ENCODE data around the gene FASTKD1. TPM values are rescaled to one million over a fixed set of nuclear protein-coding genes. Genes with fewer than 3 reads are reported as not detected.

FASTKD1 gene
- total RNA-seq, 1 experiment from 2014 or later, result 5.1 TPM

GRCh38 chr2:169509955-169510354, 63.7 kb downstream of the FASTKD1 start:
- DNase-seq (ENCODE audit: low spot score), result no peak

DNA sequence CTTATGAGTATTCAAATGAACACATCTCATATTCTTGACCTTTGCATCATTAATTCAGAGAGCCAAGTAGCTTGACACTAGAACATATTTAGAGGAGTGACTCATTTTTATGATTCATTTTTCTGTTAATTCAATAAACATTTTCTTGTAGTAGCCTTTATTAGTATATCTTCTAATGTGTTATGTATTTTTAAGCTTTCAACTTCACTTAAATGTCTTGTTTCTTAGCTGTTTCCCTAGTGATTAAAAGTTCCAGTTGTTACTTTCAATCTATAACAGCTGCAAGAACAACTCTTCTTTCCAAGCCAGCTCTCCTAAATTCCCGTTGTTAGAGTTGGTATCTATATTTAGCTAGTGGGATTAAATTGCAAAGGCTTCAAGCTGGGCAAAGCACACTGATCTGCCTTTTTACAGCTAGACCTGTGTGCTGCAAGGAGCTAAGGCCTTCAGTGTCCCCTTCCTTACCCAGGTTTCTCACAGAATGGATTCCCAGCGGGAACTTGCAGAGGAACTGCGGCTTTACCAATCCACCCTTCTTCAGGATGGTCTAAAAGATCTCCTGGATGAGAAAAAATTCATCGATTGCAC, 64.3 kb downstream of the FASTKD1 start, which contains the start of gene KLHL41:
Gene KLHL41 (plus strand): TSS at position 405 of the 588 bp plus-strand sequence. CDS start 77 bp downstream, at position 482.
- no peak for DNase-seq (ENCODE audit: low spot score)

GRCh38 chr2:169507698-169508097, 66.0 kb downstream of the FASTKD1 start:
- DNase-seq (ENCODE audit: low spot score), result peak; percentile 64

DNA sequence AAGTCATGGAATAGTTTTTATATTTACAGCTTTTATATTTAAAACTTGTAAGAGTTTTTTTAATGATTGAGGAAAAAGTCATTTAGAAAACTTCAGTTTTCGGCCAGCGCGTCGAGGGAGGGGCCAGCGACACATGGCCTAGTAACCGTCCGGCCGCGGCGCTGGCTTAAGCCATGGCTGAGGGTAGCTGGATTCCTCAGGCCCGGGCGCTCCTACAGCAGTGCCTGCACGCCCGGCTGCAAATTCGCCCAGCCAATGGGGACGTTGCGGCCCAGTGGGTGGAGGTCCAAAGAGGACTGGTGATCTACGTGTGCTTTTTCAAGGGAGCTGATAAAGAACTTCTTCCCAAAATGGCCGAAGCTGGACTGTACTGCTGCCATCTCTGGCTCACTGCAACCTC, 69.0 kb downstream of the FASTKD1 start:
- no peak for DNase-seq (ENCODE audit: low spot score)

DNA sequence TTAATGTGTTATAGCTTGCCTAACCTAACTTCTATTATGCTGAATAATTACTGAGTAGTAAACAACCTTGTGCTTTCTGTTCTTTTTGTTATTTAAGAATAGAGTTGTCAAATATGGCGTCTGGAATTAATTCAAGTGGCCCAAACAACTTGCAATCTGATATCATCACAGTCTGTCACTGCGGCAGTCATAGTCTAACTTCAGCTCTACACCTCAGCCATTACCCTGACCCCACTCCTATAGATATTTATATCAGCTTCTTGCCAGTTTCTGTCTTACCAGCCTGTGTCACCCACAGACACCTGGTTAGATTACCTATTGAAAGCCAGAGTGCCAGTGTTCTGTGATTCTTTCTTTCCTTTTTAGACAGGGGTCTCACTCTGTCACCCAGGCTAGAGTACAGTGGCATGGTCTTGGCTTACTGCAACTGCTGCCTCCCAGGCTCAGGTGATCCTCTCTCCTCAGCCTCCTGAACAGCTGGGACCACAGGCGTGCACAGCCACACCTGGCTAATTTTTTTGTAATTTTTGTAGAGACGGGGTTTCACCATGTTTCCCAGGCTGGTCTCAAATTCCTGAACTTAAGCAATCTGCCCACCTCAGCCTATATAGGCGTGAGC, 78.2 kb downstream of the FASTKD1 start:
- DNase-seq (ENCODE audit: low spot score), result no peak

DNA sequence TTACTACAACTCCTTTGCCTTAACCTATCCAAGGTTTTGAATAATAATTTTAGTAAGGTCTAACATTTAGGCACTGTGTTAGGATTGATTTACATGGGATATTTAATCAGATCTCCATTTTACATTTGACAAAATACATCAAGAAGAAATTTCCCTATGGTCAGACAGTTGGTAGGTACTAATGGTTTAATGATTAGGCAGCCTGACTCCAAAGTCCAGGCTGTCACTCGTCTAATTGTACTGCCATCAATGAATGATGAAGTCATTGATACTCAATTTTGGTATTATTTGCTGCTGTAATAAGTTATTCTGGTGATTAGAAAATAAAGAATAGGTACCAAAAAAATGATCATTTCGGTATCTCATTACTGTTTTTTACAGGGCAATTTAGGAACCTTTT, 80.3 kb downstream of the FASTKD1 start:
- no peak for DNase-seq (ENCODE audit: low spot score)

- no peak for DNase-seq (ENCODE audit: low spot score)
Observed at GRCh38 chr2:169491378-169491777, 82.3 kb downstream of the FASTKD1 start.

DNA sequence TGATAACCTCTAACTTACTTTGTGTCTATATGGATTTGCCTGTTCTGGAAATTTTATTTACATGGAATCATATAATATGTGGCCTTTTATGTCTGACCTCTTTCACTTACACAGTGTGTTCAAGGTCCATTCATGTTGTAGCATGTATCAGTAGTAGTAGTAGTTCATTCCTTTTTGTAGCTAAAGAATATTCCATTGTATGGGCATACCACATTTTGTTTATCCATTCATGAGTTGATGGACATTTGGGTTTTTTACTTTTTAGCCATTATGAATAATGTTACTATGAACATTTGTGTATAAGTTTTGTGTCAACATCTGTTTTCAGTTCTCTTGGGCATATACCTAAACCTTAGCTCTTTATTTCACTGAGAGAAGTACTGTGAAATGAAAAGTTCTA, 82.8 kb downstream of the FASTKD1 start:
- no peak for DNase-seq (ENCODE audit: low spot score)

DNA sequence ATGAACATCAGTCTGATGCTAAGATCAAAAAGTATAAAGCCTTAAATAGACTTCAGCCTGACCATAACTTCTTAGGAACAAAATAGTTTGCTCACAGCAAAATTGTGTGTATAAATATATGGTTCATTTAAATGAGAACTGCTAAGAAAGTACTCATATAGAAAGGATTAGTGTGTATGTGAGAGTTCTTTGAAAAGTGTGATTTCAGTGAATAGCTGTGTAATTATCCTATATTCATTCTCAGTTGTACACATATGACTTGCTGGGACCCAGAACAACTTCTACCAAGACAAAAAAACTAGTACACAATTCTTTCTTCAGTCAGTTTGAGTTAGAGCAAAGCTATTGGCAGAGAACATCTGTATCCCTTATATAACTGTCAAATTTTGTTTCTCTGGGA, 87.2 kb downstream of the FASTKD1 start:
- DNase-seq (ENCODE audit: low spot score), result no peak

DNA sequence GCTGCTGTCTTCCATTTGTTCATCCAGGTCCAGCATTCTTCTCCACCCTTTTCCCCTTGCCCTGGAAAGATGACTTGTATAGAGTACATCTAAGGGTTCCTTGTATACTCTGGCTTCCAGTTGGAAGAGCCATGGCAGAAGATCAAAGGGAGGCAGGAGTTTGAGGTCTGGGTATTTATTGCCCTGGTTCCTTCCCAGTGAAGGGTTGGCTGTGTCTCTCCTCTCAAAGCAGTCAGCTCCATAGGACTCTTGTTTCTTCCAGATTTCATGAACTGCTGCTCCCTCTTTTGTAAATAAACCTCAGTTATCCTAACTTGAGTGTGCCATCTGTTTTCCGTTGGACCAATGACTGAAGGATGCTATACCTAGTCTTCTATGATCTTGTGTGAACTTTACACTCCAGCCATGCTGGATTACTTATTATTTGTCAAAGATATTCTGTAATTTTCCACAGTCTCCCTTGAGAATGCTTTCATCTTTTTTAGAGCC, 88.0 kb downstream of the FASTKD1 start:
- no peak for DNase-seq (ENCODE audit: low spot score)

DNA sequence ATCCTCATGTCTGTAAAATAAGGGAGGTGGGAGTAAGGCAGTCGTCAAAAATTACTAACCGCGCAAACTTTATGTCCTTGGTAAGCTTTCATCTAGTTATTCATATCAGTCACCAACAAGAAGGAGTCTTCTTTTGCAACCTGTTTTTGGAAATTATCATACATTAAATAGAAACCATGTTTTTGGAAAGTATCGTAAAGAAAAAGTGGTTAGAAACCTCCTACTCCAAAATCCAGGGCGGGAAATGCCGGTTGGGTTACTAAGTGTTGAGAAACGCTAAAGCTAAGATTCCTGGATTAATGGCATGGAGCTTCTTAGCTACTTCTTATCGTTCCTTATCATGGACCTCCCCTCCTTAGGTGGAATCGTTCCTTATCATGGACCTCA, 93.6 kb downstream of the FASTKD1 start:
- no peak for DNase-seq (ENCODE audit: low spot score)

Other genes starting within 250 kb of the FASTKD1 start
- not detected in 2 replicates for gene LRP2, start 211.3 kb downstream of the FASTKD1 start, total RNA-seq (2014; rRNA removed; shearing (Covaris generic))
- gene BBS5, start 94.4 kb downstream of the FASTKD1 start, total RNA-seq (2014; rRNA removed; shearing (Covaris generic)), result 0.28 and 0.34 TPM in 2 replicates
- not detected in 2 replicates for gene KLHL41, start 64.2 kb downstream of the FASTKD1 start, total RNA-seq (2014; rRNA removed; shearing (Covaris generic))
- gene PPIG, start 10.5 kb upstream of the FASTKD1 start, total RNA-seq (2014; rRNA removed; shearing (Covaris generic)), result 15.4 and 20.7 TPM in 2 replicates
- gene CFAP210, start 120.5 kb upstream of the FASTKD1 start, total RNA-seq (2014; rRNA removed; shearing (Covaris generic)), result not detected in 2 replicates
- gene PHOSPHO2, start 120.6 kb upstream of the FASTKD1 start, total RNA-seq (2014; rRNA removed; shearing (Covaris generic)), result 4.4 and 8.2 TPM in 2 replicates
- 5.4 and 12.1 TPM in 2 replicates for gene KLHL23, start 160.0 kb upstream of the FASTKD1 start, total RNA-seq (2014; rRNA removed; shearing (Covaris generic))
- 77.5 and 83.2 TPM in 2 replicates for gene SSB, start 225.0 kb upstream of the FASTKD1 start, total RNA-seq (2014; rRNA removed; shearing (Covaris generic))

Measured in HT-29 (cell line).